Suprapubic skin (tissue), 4 donors: ENCODE measurements around the gene GPA33. TPM values are rescaled to one million over a fixed set of nuclear protein-coding genes. Genes with fewer than 3 reads are reported as not detected.

Experiments used
- DNase-seq, 2 donors: peaks; one replicate each; pipeline ENCODE4 v3.0.0-alpha.2; 2019; ENCODE audit warnings: low spot score in 2 of 2
- H3K27ac ChIP-seq: fragments of 200-600 bp; sonication (generic); one replicate; pipeline ENCODE4 v1.5.1; 2019
- H3K27me3 ChIP-seq: fragments of 200-600 bp; sonication (generic); one replicate; pipeline ENCODE4 v1.5.1; 2019
- H3K36me3 ChIP-seq: fragments of 200-600 bp; sonication (generic); one replicate; pipeline ENCODE4 v1.5.1; 2019
- H3K4me1 ChIP-seq: fragments of 200-600 bp; sonication (generic); one replicate; pipeline ENCODE4 v1.5.1; 2019
- H3K4me3 ChIP-seq: fragments of 200-600 bp; sonication (generic); one replicate; pipeline ENCODE4 v1.5.1; 2019; ENCODE audit warnings: mild to moderate bottlenecking
- H3K9me3 ChIP-seq: fragments of 200-600 bp; sonication (generic); one replicate; pipeline ENCODE4 v1.5.1; 2019
- CTCF ChIP-seq, 2 donors: fragments of 200-600 bp in 1 of 2; fragments of 450-650 bp in 1 of 2; sonication (generic) in 1 of 2; IDR thresholded peaks; one replicate each; pipeline ENCODE4 v1.5.1; 2016 to 2019; ENCODE audit warnings: antibody characterized with exemption in 2 of 2, mild to moderate bottlenecking in 1 of 2, moderate library complexity in 1 of 2
- EP300 ChIP-seq: sonication (generic); formaldehyde crosslinking; IDR thresholded peaks from one replicate; pipeline ENCODE4 v1.6.1; 2017; ENCODE audit warnings: antibody characterized with exemption
- POLR2A ChIP-seq, 2 donors: fragments of 450-650 bp; IDR thresholded peaks; one replicate each; pipeline ENCODE4 v1.6.1; 2017; ENCODE audit warnings: antibody characterized with exemption in 2 of 2, mild to moderate bottlenecking in 2 of 2, moderate library complexity in 2 of 2
- POLR2AphosphoS5 ChIP-seq, 3 donors: sonication (generic); formaldehyde crosslinking; IDR thresholded peaks; one replicate each; pipeline ENCODE4 v1.6.1; 2017; ENCODE audit warnings: antibody characterized with exemption in 3 of 3
- WGBS: methylation state at CpG from one replicate; pipeline ENCODE4 v1.1.5; 2018; 5-methylcytosine and 5-hydroxymethylcytosine counted together
- total RNA-seq, 4 donors: library from RNA; depleted of rRNA; stranded (reverse); fragments of >200 nt; gene quantifications; one replicate each; pipeline ENCODE4 v1.1.0, GENCODE V29; 2016

GPA33 gene
- total RNA-seq, 4 donors from 2014 or later, result 0.15 TPM; not detected in 3

- Histone ChIP-seq H3K4me3 (no peak overlapping the region), H3K4me1 (peaks cover 8% of the 10 kb centered on the region), H3K27me3 (peaks cover 9% of the 10 kb centered on the region), H3K36me3 (no peaks in the 10 kb centered on the region), H3K27ac (no peak overlapping the region), H3K9me3 (no peaks in the 10 kb centered on the region)
- DNase-seq, result no peak
- 80% methylated on average over 5 of the region's 5 CpGs for WGBS
- TF ChIP-seq POLR2AphosphoS5 (IDR thresholded peaks at IDR 0.05) (no peak), POLR2A (IDR thresholded peaks at IDR 0.05) (no peak), EP300 (no peak), CTCF (IDR thresholded peaks at IDR 0.05) (no peak)
These were observed 28.0 kb upstream of the GPA33 start for GRCh38 chr1:167118188-167118587.

GRCh38 chr1:167117225-167117624, 27.0 kb upstream of the GPA33 start:
- no peaks in the 10 kb centered on the region for H3K9me3 ChIP-seq
- DNase-seq, result no peak
- H3K27me3 ChIP-seq, result peaks cover 11% of the 10 kb centered on the region
- H3K4me1 ChIP-seq, result peaks cover 8% of the 10 kb centered on the region
- TF ChIP-seq CTCF (IDR thresholded peaks at IDR 0.05), result no peak
- TF ChIP-seq POLR2A (IDR thresholded peaks at IDR 0.05), result no peak
- no peak for TF ChIP-seq POLR2AphosphoS5 (IDR thresholded peaks at IDR 0.05)
- TF ChIP-seq EP300, result no peak
- no peak overlapping the region for H3K4me3 ChIP-seq
- no peaks in the 10 kb centered on the region for H3K36me3 ChIP-seq
- H3K27ac ChIP-seq, result no peak overlapping the region
- 94% methylated on average over 8 of the region's 9 CpGs for WGBS

GRCh38 chr1:167116174-167116573, 26.0 kb upstream of the GPA33 start:
- WGBS, result 50% methylated on average over 1 of the region's 1 CpG
- TF ChIP-seq POLR2AphosphoS5 (IDR thresholded peaks at IDR 0.05) (no peak), EP300 (no peak), CTCF (IDR thresholded peaks at IDR 0.05) (no peak), POLR2A (IDR thresholded peaks at IDR 0.05) (no peak)
- Histone ChIP-seq H3K27me3 (peaks cover 14% of the 10 kb centered on the region), H3K27ac (no peak overlapping the region), H3K4me1 (peaks cover 4% of the 10 kb centered on the region), H3K36me3 (no peaks in the 10 kb centered on the region), H3K4me3 (no peak overlapping the region), H3K9me3 (no peaks in the 10 kb centered on the region)
- DNase-seq, result no peak

GRCh38 chr1:167115655-167116054, 25.5 kb upstream of the GPA33 start:
- Histone ChIP-seq H3K27me3 (peaks cover 14% of the 10 kb centered on the region), H3K4me1 (no peaks in the 10 kb centered on the region), H3K9me3 (no peaks in the 10 kb centered on the region), H3K27ac (no peak overlapping the region), H3K36me3 (no peaks in the 10 kb centered on the region), H3K4me3 (no peak overlapping the region)
- TF ChIP-seq POLR2AphosphoS5 (IDR thresholded peaks at IDR 0.05), result no peak
- no peak for TF ChIP-seq EP300
- no peak for TF ChIP-seq POLR2A (IDR thresholded peaks at IDR 0.05)
- TF ChIP-seq CTCF (IDR thresholded peaks at IDR 0.05), result no peak
- no peak for DNase-seq
- WGBS, result 55% methylated on average over 5 of the region's 5 CpGs

GRCh38 chr1:167114725-167115124, 24.5 kb upstream of the GPA33 start:
- TF ChIP-seq EP300 (no peak), POLR2A (IDR thresholded peaks at IDR 0.05) (no peak), POLR2AphosphoS5 (IDR thresholded peaks at IDR 0.05) (no peak), CTCF (IDR thresholded peaks at IDR 0.05) (no peak)
- H3K27ac ChIP-seq, result no peak overlapping the region

More at GRCh38 chr1:167114725-167115124, 24.5 kb upstream of the GPA33 start:
- H3K4me3 ChIP-seq, result no peak overlapping the region
- H3K36me3 ChIP-seq, result no peaks in the 10 kb centered on the region
- no peaks in the 10 kb centered on the region for H3K4me1 ChIP-seq
- H3K9me3 ChIP-seq, result no peaks in the 10 kb centered on the region
- no peak for DNase-seq
- peaks cover 14% of the 10 kb centered on the region for H3K27me3 ChIP-seq
